Thyroid gland (tissue), 4 donors: ENCODE data around the gene CHMP1A.

Experiments used
- CTCF ChIP-seq, 6 experiments: fragments of 200-600 bp in 3 of 6; fragments of 450-650 bp in 3 of 6; sonication (generic) in 3 of 6; IDR thresholded peaks; one replicate each; pipeline ENCODE4 v1.5.1; 2016 to 2019; ENCODE audit warnings: antibody characterized with exemption in 6 of 6, mild to moderate bottlenecking in 2 of 6, inconsistent platforms in 1 of 6, moderate library complexity in 1 of 6
- POLR2A ChIP-seq, 2 donors: fragments of 450-650 bp; IDR thresholded peaks; one replicate each; pipeline ENCODE4 v1.6.1; 2017; ENCODE audit warnings: antibody characterized with exemption in 2 of 2, mild to moderate bottlenecking in 2 of 2, moderate library complexity in 1 of 2

GRCh38 chr16:89697616-89698331, 40.3 kb upstream of the CHMP1A start:
- TF ChIP-seq CTCF (IDR thresholded peaks at IDR 0.05), result no peak
- TF ChIP-seq POLR2A (IDR thresholded peaks at IDR 0.05), result no peak
